ENCODE measurements around the gene STK17B. TPM values are rescaled to one million over a fixed set of nuclear protein-coding genes. Genes with fewer than 3 reads are reported as not detected.

STK17B gene
- polyA plus RNA-seq, 3 donors, result 171 to 296 (median 244) TPM

DNA sequence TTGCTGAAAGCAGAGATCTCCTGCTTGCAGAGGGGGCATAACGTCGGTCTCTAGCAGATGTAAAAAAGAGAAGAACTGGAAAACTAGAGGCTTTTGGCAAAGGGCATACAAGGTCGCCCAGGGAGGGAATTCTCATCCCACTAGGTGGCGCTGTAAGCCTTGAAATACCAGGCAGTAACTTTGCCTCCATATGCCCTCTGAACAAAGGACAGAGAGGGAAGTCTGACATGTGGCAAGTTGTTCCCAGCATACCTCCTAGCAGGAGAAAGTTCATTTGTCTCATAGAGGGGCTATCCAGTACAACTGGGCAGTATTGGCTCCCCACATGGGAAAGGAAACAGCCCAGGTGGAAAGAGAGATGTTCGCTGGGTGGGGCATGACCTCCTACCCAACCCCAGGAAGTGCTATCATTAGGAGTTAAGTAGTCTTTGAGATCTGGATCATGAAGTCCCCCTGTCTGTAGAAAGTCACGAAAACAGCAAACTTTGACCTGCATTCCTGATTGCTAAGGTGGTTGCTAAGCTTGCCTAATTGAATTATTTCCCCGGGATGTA lies 39.9 kb downstream of the STK17B start:
- Histone ChIP-seq H3K27ac (ENCODE audit: low read depth in 1 of 2, low read length in 2 of 2) (peak overlapping the region in 1 of 2 donors; percentile 54), H2AFZ (ENCODE audit: insufficient read depth, low read depth, low read length, poor library complexity, severe bottlenecking) (no peak overlapping the region), H3K4me3 (replicated peaks in 1 of 3; ENCODE audit: low read depth in 2 of 3, low read length in 3 of 3) (no peak overlapping the region), H4K20me1 (ENCODE audit: insufficient read depth, low read length) (peaks cover 42% of the 10 kb centered on the region), H3K4me2 (replicated peaks; ENCODE audit: extremely low read depth, low read length, poor library complexity, severe bottlenecking) (no peak overlapping the region), H3K4me1 (ENCODE audit: control insufficient read depth in 1 of 2, insufficient read depth in 2 of 2, low read length in 2 of 2) (no peaks in the 10 kb centered on the region), H3K9me3 (replicated peaks in 1 of 2; ENCODE audit: control insufficient read depth in 1 of 2, insufficient read depth in 1 of 2, low read length in 2 of 2) (peaks cover 41 to 48% of the 10 kb centered on the region in 2 donors), H3K36me3 (replicated peaks in 1 of 2; ENCODE audit: control insufficient read depth in 1 of 2, insufficient read depth in 2 of 2, low read length in 2 of 2) (peaks cover 21 to 31% of the 10 kb centered on the region in 2 donors), H3K9ac (ENCODE audit: insufficient read depth, low read length, poor library complexity, severe bottlenecking) (no peak overlapping the region), H3K79me2 (ENCODE audit: insufficient read depth, low read length) (no peaks in the 10 kb centered on the region), H3K27me3 (ENCODE audit: control insufficient read depth in 2 of 2, insufficient read depth in 2 of 2, low read length in 2 of 2) (no peaks in the 10 kb centered on the region)
- H3K4me3 Mint-ChIP-seq, result no peak overlapping the region
- peaks cover 0 to 2% (median 0%) of the 10 kb centered on the region in 3 donors for H3K27me3 Mint-ChIP-seq (ENCODE audit: low read depth in 3 of 3)
- intact Hi-C loops (cut with micrococcal nuclease), result loop anchor here (2.0 to 10.0 kb wide), 2 partner anchors 203 to 207 kb away; no protein-coding TSS in a partner anchor
- H3K9me3 Mint-ChIP-seq, result peaks cover 35 to 72% (median 54%) of the 10 kb centered on the region in 7 donors
- peaks cover 28 to 45% of the 10 kb centered on the region in 2 donors for H3K36me3 Mint-ChIP-seq
- peak overlapping the region in 6 of 7 donors; percentile 74 to 88 (median 84) for H3K27ac Mint-ChIP-seq
- peaks cover 8% of the 10 kb centered on the region for H3K4me1 Mint-ChIP-seq
- 89% methylated on average over 4 of the region's 7 CpGs for WGBS (ENCODE audit: insufficient coverage)
- peak; percentile 69 to 77 (median 70) for DNase-seq
- TF ChIP-seq, protein P1, sequence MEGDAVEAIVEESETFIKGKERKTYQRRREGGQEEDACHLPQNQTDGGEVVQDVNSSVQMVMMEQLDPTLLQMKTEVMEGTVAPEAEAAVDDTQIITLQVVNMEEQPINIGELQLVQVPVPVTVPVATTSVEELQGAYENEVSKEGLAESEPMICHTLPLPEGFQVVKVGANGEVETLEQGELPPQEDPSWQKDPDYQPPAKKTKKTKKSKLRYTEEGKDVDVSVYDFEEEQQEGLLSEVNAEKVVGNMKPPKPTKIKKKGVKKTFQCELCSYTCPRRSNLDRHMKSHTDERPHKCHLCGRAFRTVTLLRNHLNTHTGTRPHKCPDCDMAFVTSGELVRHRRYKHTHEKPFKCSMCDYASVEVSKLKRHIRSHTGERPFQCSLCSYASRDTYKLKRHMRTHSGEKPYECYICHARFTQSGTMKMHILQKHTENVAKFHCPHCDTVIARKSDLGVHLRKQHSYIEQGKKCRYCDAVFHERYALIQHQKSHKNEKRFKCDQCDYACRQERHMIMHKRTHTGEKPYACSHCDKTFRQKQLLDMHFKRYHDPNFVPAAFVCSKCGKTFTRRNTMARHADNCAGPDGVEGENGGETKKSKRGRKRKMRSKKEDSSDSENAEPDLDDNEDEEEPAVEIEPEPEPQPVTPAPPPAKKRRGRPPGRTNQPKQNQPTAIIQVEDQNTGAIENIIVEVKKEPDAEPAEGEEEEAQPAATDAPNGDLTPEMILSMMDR (IDR thresholded peaks at IDR 0.05), result peak; percentile 76

DNA sequence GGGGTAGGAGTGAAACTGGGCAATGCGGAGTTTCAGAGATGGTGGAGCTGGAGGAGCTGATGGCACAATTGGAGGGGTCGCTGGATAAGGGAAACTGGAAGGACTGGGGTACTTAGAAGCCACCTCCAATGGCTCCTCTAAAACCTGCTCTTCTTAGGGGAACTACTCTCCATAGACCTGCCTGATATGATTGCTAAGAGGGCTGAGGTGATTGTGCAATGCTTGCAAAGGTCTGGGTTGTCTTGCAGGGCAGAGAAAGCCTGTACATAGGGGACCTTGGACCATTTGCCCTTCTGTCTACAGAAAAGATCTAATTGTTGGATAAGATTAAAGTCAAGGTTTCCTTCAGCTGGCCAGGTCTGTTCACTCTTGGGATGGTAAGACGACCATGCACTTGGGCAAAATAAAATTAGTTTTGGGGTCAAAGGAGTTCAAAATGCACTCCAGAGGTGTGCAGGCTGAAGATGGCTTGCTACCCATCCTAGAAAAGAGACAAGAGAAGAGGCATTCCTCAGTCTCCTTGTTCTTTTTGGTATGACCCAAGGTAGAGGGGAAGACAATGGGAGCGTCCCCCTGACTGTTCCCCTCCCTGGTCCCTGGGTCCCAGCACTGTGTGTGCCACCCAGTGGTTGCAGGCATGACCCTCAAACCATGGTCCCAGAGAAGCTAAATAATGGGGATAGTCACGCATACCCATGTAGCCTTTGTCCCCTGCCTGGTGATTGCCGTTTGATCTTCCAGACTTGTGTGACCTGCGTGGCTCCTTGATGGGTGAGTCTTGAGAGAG lies 41.1 kb downstream of the STK17B start:
- no peak overlapping the region for H3K4me3 Mint-ChIP-seq
- H3K36me3 ChIP-seq (replicated peaks in 1 of 2; ENCODE audit: control insufficient read depth in 1 of 2, insufficient read depth in 2 of 2, low read length in 2 of 2), result peaks cover 9 to 19% of the 10 kb centered on the region in 2 donors
- 100% methylated on average over 3 of the region's 7 CpGs for WGBS (ENCODE audit: insufficient coverage)
- peak overlapping the region in 2 of 7 donors; percentile 64 to 71 for H3K27ac Mint-ChIP-seq
- H3K4me2 ChIP-seq (replicated peaks; ENCODE audit: extremely low read depth, low read length, poor library complexity, severe bottlenecking), result no peak overlapping the region
- H3K27me3 ChIP-seq (ENCODE audit: control insufficient read depth in 2 of 2, insufficient read depth in 2 of 2, low read length in 2 of 2), result no peaks in the 10 kb centered on the region
- H3K4me3 ChIP-seq (replicated peaks in 1 of 3; ENCODE audit: low read depth in 2 of 3, low read length in 3 of 3), result peak overlapping the region in 1 of 3 experiments; percentile 12
- H3K9ac ChIP-seq (ENCODE audit: insufficient read depth, low read length, poor library complexity, severe bottlenecking), result no peak overlapping the region
- peaks cover 41 to 48% of the 10 kb centered on the region in 2 donors for H3K9me3 ChIP-seq (replicated peaks in 1 of 2; ENCODE audit: control insufficient read depth in 1 of 2, insufficient read depth in 1 of 2, low read length in 2 of 2)
- peaks cover 8% of the 10 kb centered on the region for H3K4me1 Mint-ChIP-seq
- DNase-seq, result no peak
- H3K4me1 ChIP-seq (ENCODE audit: control insufficient read depth in 1 of 2, insufficient read depth in 2 of 2, low read length in 2 of 2), result no peaks in the 10 kb centered on the region
- intact Hi-C loops (cut with micrococcal nuclease), result loop anchor here (2.0 to 10.0 kb wide), 2 partner anchors 205 to 209 kb away; no protein-coding TSS in a partner anchor
- peaks cover 35 to 67% (median 54%) of the 10 kb centered on the region in 7 donors for H3K9me3 Mint-ChIP-seq
- TF ChIP-seq, protein P1 (IDR thresholded peaks at IDR 0.05), result no peak
- H3K27ac ChIP-seq (ENCODE audit: low read depth in 1 of 2, low read length in 2 of 2), result no peak overlapping the region
- peaks cover 0 to 2% (median 0%) of the 10 kb centered on the region in 3 donors for H3K27me3 Mint-ChIP-seq (ENCODE audit: low read depth in 3 of 3)
- peaks cover 19 to 33% of the 10 kb centered on the region in 2 donors for H3K36me3 Mint-ChIP-seq
- H2AFZ ChIP-seq (ENCODE audit: insufficient read depth, low read depth, low read length, poor library complexity, severe bottlenecking), result no peak overlapping the region
- H3K79me2 ChIP-seq (ENCODE audit: insufficient read depth, low read length), result no peaks in the 10 kb centered on the region
- peaks cover 29% of the 10 kb centered on the region for H4K20me1 ChIP-seq (ENCODE audit: insufficient read depth, low read length)

All from CD14-positive monocyte (primary cell).